GM23248 (cell line): ENCODE measurements around the gene FAM174C.

Experiments
- EZH2 ChIP-seq: fragments of 200-600 bp; sonication (generic); IDR thresholded peaks from 2 replicates; pipeline ENCODE4 v1.6.1; 2018; ENCODE audit warnings: antibody characterized with exemption, mild to moderate bottlenecking; ENCODE audit not compliant: insufficient read depth, poor library complexity, severe bottlenecking
- EZH2phosphoT487 ChIP-seq: fragments of 200-600 bp; sonication (generic); IDR thresholded peaks from 2 replicates; pipeline ENCODE4 v1.6.1; 2018; ENCODE audit warnings: antibody characterized with exemption, moderate library complexity, mild to moderate bottlenecking, low read depth; ENCODE audit not compliant: insufficient read depth

DNA sequence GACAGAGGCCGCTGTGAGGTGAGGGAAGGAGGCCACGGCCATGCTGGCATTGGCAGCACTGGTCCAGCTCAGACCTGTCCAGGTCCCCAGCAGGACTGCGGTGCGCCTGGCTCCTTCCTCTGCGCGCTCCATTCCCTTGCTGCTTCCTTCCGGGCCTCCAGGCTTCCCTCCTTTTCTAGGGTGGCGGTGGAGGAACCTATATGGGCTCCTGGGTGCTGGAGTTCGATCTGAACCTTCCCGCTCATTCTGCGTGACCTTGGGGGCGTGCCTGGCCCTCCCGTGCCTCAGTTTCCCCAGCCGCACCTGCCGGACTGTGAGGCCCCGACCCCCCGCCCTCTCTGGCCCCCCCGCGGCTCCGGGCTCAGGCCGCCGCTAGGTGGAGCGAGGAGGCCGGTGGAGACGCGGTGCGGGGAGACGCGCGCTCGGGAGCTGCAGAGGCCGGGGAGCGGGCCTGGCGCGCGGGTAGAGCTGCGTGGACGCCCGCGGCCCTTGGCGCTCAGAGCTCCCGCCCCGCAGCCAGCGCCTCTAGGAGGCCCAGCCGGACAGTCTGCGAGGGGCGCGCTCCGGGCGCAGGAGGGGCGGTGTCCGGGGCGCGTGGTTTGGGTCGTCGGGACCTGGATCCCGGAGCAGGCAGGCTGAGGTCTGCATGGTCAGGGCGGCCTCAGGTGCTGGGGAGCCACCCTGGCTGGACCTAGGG, 40.3 kb downstream of the FAM174C start:
- TF ChIP-seq EZH2, result no peak
- TF ChIP-seq EZH2phosphoT487, result no peak
